ENCODE data around the gene NUDT6. TPM values are rescaled to one million over a fixed set of nuclear protein-coding genes. Genes with fewer than 3 reads are reported as not detected.
"Not testable (repeated sequence)": the region's sequence is repeated elsewhere in the genome, so short reads cannot be mapped to it uniquely, and the experiment has no call there.

The NUDT6 gene
- total RNA-seq (2014; rRNA removed; shearing (Covaris generic)), result 11.1 and 13.7 TPM in 2 replicates

DNA sequence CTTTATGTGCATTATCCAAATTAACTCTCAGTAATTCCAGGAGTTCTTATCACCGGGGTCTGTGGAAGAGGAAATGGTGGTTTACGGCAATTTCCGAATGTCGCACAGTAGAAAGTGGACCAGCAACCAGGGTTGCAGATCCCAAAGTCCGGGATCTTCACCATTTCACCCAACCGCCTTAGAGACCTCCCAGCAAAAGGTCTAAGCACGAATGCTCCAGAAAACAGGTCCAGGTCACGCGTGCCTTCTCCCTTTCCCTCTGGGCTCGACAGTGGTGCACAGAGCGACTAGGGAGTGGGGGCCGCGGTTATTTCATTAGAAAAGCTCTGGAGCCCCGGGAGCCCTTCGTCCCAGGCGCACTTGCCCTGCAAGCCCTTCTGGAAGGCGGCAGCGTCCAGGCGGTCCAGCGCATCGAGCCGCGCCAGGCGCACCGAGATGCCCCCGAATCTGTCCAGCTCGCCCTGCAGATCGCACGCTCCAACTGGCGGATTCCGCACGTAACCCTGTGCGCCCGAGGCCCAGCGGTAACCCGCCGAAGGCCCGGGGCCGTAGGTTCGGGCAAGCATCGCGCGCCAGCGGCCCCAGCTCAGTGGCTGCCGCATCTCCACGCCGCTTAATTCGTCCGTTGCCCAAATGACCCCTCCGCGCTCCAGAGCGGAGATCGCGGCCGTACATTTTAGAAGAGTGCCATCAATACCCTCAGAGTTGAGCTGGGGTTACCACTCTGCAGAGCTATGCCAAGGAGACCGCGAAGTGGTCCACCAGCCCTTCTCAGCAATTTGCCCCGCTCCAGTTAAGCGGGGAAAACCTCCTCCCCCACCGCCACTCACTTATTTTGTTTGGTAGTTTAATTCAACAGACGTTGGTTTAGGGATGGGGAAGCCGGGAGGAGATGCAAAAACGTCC, at the start of gene NUDT6:
Gene NUDT6 (minus strand): TSS at position 627 of the 906 bp plus-strand sequence. CDS start 25 bp downstream, at position 602.
- Histone ChIP-seq H3K27me3 (replicated peaks) (no peaks in the 10 kb centered on the region), H3K4me3 (peak within 1 kb of the TSS; percentile 86), H3K9me3 (replicated peaks) (no peaks in the 10 kb centered on the region), H3K4me1 (replicated peaks) (peaks cover 28% of the 10 kb centered on the region), H3K27ac (peak within 1 kb of the TSS; percentile 59), H3K36me3 (peaks cover 7% of the 10 kb centered on the region)
- DNase-seq (ENCODE audit: low read depth in 1 of 2, low spot score in 2 of 2), result peak; percentile 66 to 82

DNA sequence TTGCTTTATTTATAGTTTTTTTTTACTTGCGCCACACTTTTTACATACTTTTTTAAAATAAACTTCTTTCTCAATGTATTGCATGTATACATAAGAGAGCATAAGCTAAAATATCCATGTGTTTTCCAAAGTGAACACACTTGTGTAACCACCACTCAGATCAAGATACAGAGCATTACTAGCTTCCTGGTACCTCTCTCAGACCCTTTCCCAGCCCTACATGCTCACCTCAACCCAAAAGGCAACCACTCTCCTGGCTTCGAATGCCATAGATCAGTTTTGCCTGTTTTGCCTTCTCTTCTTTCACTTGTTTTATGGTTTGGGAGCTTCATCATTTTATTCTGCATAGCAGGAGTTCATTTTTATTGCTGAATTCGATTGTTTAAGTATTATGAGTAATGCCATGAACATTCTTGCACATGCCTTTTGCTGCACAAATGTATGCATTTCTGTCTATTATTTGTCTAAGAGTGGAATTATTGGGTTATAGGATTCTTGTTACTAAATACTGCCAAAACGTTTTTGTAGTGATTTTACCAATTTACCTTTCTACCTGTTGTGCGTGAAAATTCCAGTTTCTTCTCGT, 45.9 kb upstream of the NUDT6 start:
- no peak overlapping the region for H3K4me3 ChIP-seq
- H3K9me3 ChIP-seq (replicated peaks), result no peaks in the 10 kb centered on the region
- DNase-seq (ENCODE audit: low read depth in 1 of 2, low spot score in 2 of 2), result no peak
- H3K27ac ChIP-seq, result no peak overlapping the region
- peaks cover 5% of the 10 kb centered on the region; the same call in 1 of the 2 replicates for H3K4me1 ChIP-seq (replicated peaks)
- H3K36me3 ChIP-seq, result peaks cover 9% of the 10 kb centered on the region; the same call in 1 of the 2 replicates
- H3K27me3 ChIP-seq (replicated peaks), result no peaks in the 10 kb centered on the region

DNA sequence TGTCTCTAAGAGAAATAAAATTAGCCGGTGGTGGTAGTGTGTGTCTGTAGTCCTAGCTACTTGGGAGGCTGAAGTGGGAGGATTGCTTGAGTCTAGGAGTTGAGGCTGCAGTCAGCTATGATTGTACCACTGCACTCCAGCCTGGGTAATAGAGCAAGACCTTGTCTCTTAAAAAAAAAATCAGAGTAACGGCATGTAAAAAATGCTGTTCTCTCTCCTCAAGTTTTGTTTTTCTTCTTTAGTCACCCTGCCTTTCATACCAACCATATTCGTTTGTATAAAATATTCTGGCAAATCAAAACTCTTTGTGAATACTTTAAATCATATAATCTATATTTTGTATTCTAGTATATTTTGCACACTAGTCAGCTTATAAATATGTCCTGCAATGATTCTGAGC, 44.8 kb upstream of the NUDT6 start:
- Histone ChIP-seq H3K36me3 (peaks cover 13% of the 10 kb centered on the region; the same call in 1 of the 2 replicates), H3K27me3 (replicated peaks) (no peaks in the 10 kb centered on the region), H3K4me1 (replicated peaks) (peaks cover 5% of the 10 kb centered on the region; the same call in 1 of the 2 replicates), H3K9me3 (replicated peaks) (no peaks in the 10 kb centered on the region), H3K27ac (no peak overlapping the region), H3K4me3 (no peak overlapping the region)
- no peak for DNase-seq (ENCODE audit: low read depth in 1 of 2, low spot score in 2 of 2)

DNA sequence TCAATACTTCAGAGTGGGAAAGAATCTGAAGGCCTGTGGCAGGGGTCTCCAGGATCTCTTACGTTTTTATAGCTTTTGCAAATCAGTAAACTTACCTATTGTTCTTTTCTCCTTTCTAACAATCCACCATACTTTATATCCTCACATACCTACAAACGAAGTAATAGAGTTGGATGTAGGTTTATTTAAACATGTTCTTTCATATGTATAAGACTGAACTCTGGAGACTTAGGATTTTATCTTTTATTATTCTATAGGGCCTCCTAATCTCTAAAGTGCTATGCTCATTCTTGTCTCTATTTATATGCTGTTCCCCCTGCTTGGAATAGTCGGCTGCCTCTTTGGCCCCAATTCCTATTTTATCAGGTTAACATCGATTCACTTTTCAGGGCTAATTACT, 43.8 kb upstream of the NUDT6 start:
- peaks cover 5% of the 10 kb centered on the region; the same call in 1 of the 2 replicates for H3K4me1 ChIP-seq (replicated peaks)
- no peak for DNase-seq (ENCODE audit: low read depth in 1 of 2, low spot score in 2 of 2)
- H3K4me3 ChIP-seq, result no peak overlapping the region
- no peak overlapping the region for H3K27ac ChIP-seq
- no peaks in the 10 kb centered on the region for H3K9me3 ChIP-seq (replicated peaks)
- peaks cover 13% of the 10 kb centered on the region; the same call in 1 of the 2 replicates for H3K36me3 ChIP-seq
- no peaks in the 10 kb centered on the region for H3K27me3 ChIP-seq (replicated peaks)

DNA sequence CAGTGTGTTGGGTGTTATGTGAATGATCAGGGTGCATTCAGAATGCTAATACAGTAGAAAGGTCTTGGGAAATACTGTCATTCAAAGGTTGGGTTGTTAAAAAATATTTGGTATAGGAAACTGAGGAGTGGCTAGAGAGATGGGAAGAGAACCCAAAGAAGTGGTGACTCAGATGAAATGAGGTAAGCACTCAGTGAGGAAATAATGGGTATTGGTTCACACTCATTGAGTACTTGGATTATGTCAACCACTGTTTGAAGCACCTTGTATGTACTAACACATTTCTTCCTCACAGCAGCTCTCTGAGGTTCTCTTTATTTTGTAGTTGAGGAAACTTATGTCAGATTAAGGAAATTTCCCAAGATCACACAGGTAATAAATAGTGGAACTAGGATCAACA, 40.8 kb upstream of the NUDT6 start:
- H3K4me1 ChIP-seq (replicated peaks), result peaks cover under 1% of the 10 kb centered on the region; the same call in 1 of the 2 replicates
- DNase-seq (ENCODE audit: low read depth in 1 of 2, low spot score in 2 of 2), result no peak
- no peak overlapping the region for H3K27ac ChIP-seq
- no peaks in the 10 kb centered on the region for H3K9me3 ChIP-seq (replicated peaks)
- H3K27me3 ChIP-seq (replicated peaks), result no peaks in the 10 kb centered on the region
- no peak overlapping the region for H3K4me3 ChIP-seq
- H3K36me3 ChIP-seq, result peaks cover 12% of the 10 kb centered on the region; the same call in 1 of the 2 replicates

GRCh38 chr4:122960611-122961000, 38.2 kb upstream of the NUDT6 start:
- no peak overlapping the region for H3K4me3 ChIP-seq
- no peak for DNase-seq (ENCODE audit: low read depth in 1 of 2, low spot score in 2 of 2)
- peaks cover 8% of the 10 kb centered on the region; the same call in 1 of the 2 replicates for H3K36me3 ChIP-seq
- H3K27ac ChIP-seq, result no peak overlapping the region
- H3K27me3 ChIP-seq (replicated peaks), result no peaks in the 10 kb centered on the region
- H3K4me1 ChIP-seq (replicated peaks), result no peaks in the 10 kb centered on the region
- H3K9me3 ChIP-seq (replicated peaks), result no peaks in the 10 kb centered on the region

GRCh38 chr4:122959981-122960610, 37.7 kb upstream of the NUDT6 start:
- H3K4me3 ChIP-seq, result no peak overlapping the region
- H3K27ac ChIP-seq, result no peak overlapping the region
- DNase-seq (ENCODE audit: low read depth in 1 of 2, low spot score in 2 of 2), result no peak
- H3K27me3 ChIP-seq (replicated peaks), result no peaks in the 10 kb centered on the region
- H3K4me1 ChIP-seq (replicated peaks), result no peaks in the 10 kb centered on the region
- peaks cover 8% of the 10 kb centered on the region; the same call in 1 of the 2 replicates for H3K36me3 ChIP-seq
- no peaks in the 10 kb centered on the region for H3K9me3 ChIP-seq (replicated peaks)

DNA sequence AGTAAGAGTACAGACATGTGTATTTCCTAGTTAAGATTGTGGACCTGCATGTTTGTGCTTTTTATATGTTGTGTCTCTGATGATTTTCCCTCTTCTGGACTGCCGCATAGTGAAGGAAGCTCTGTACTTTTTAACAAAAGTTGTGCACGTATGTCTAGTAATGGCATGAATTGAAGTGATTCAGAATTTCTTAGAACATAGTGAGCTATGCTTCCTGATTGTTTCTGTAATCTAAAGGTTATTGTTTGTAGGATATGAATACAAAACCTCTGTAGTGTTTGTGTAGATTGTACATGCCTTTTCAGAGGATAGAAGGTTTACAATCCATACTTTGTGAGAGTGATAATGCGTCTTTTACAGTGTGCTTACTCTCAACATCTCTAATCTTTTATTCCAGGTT, 37.0 kb upstream of the NUDT6 start:
- H3K36me3 ChIP-seq, result peaks cover 8% of the 10 kb centered on the region; the same call in 1 of the 2 replicates
- no peak overlapping the region for H3K27ac ChIP-seq
- no peak overlapping the region for H3K4me3 ChIP-seq
- DNase-seq (ENCODE audit: low read depth in 1 of 2, low spot score in 2 of 2), result no peak
- H3K9me3 ChIP-seq (replicated peaks), result no peaks in the 10 kb centered on the region
- no peaks in the 10 kb centered on the region for H3K27me3 ChIP-seq (replicated peaks)
- no peaks in the 10 kb centered on the region for H3K4me1 ChIP-seq (replicated peaks)

DNA sequence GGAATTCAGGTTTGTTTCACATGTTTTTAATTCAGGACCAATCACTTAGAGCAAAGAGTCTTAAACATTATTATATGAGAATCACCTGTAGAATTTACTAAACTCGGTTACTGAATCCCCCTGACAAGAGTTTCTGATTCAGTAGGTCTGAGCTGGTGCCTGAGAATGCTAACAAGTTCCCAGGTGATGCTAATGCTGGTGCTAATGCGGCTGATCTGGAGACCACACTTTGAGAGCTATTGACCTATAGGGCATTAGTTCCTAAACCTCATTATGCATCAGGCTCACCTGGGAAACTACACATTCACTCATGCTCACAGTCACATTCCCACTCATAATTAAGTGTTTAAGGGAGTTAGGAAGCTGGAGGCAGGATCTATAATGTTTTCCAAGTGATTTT, 36.1 kb upstream of the NUDT6 start:
- H3K4me3 ChIP-seq, result no peak overlapping the region
- no peaks in the 10 kb centered on the region for H3K27me3 ChIP-seq (replicated peaks)
- H3K27ac ChIP-seq, result no peak overlapping the region
- no peaks in the 10 kb centered on the region for H3K4me1 ChIP-seq (replicated peaks)
- no peak for DNase-seq (ENCODE audit: low read depth in 1 of 2, low spot score in 2 of 2)
- H3K9me3 ChIP-seq (replicated peaks), result no peaks in the 10 kb centered on the region
- peaks cover 18% of the 10 kb centered on the region for H3K36me3 ChIP-seq

GRCh38 chr4:122953924-122954323, 31.5 kb upstream of the NUDT6 start:
- H3K27me3 ChIP-seq (replicated peaks), result no peaks in the 10 kb centered on the region
- no peak overlapping the region for H3K27ac ChIP-seq
- DNase-seq (ENCODE audit: low read depth in 1 of 2, low spot score in 2 of 2), result no peak
- no peaks in the 10 kb centered on the region for H3K4me1 ChIP-seq (replicated peaks)
- peaks cover 57% of the 10 kb centered on the region for H3K36me3 ChIP-seq
- H3K4me3 ChIP-seq, result no peak overlapping the region
- no peaks in the 10 kb centered on the region for H3K9me3 ChIP-seq (replicated peaks)

DNA sequence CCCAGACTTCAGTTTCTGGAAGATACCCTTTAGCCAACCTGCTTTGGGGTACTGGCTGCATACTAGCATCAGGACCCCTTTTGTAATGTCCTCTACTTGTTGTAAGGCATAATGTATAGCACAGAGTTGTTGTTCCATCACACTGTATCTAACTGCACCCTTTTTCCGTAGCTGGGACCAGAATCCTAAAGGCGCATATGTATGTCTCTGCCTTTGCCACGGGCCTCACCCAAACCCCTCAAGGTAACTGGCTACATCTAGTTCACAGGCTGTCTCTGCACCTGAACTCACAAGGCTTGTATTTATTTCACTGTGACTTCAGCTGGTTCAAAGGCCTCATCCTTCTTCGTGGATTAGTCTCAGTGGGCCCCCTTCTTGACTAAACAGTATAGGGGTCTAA, 29.6 kb upstream of the NUDT6 start:
- Histone ChIP-seq H3K4me1 (replicated peaks) (no peaks in the 10 kb centered on the region), H3K27ac (no peak overlapping the region), H3K9me3 (replicated peaks) (no peaks in the 10 kb centered on the region), H3K36me3 (peaks cover 72% of the 10 kb centered on the region), H3K27me3 (replicated peaks) (no peaks in the 10 kb centered on the region), H3K4me3 (no peak overlapping the region)
- no peak for DNase-seq (ENCODE audit: low read depth in 1 of 2, low spot score in 2 of 2)

GRCh38 chr4:122948671-122949070, 26.3 kb upstream of the NUDT6 start:
- Histone ChIP-seq H3K4me1 (replicated peaks) (no peaks in the 10 kb centered on the region), H3K36me3 (peaks cover 71% of the 10 kb centered on the region), H3K27ac (no peak overlapping the region), H3K27me3 (replicated peaks) (no peaks in the 10 kb centered on the region), H3K9me3 (replicated peaks) (no peaks in the 10 kb centered on the region), H3K4me3 (no peak overlapping the region)
- DNase-seq (ENCODE audit: low read depth in 1 of 2, low spot score in 2 of 2), result no peak

GRCh38 chr4:122946142-122946541, 23.7 kb upstream of the NUDT6 start:
- DNase-seq (ENCODE audit: low read depth in 1 of 2, low spot score in 2 of 2), result no peak

DNA sequence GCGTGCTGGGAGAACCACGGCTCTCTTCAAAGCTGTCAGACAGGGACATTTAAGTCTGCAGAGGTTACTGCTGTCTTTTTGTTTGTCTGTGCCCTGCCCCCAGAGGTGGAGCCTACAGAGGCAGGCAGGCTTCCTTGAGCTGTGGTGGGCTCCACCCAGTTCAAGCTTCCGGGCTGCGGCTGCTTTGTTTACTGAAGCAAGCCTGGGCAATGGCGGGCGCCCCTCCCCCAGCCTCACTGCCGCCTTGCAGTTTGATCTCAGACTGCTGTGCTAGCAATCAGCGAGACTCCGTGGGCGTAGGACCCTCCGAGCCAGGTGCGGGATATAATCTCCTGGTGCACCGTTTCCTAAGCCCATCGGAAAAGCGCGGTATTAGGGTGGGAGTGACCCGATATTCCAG, 22.7 kb upstream of the NUDT6 start:
- not testable (repeated sequence) for H3K4me1 ChIP-seq (replicated peaks); H3K27me3 ChIP-seq (replicated peaks); DNase-seq (ENCODE audit: low read depth in 1 of 2, low spot score in 2 of 2); H3K27ac ChIP-seq; H3K4me3 ChIP-seq; H3K9me3 ChIP-seq (replicated peaks)
- peaks cover 38% of the 10 kb centered on the region for H3K36me3 ChIP-seq

More at GRCh38 chr4:122946142-122946541, 23.7 kb upstream of the NUDT6 start:
- H3K36me3 ChIP-seq, result peaks cover 46% of the 10 kb centered on the region
- no peaks in the 10 kb centered on the region for H3K4me1 ChIP-seq (replicated peaks)
- no peak overlapping the region for H3K27ac ChIP-seq
- H3K9me3 ChIP-seq (replicated peaks), result no peaks in the 10 kb centered on the region
- H3K27me3 ChIP-seq (replicated peaks), result no peaks in the 10 kb centered on the region
- H3K4me3 ChIP-seq, result no peak overlapping the region
